ENCODE measurements around the gene MSTO1. TPM values are rescaled to one million over a fixed set of nuclear protein-coding genes. Genes with fewer than 3 reads are reported as not detected.
"Not testable (repeated sequence)": the region's sequence is repeated elsewhere in the genome, so short reads cannot be mapped to it uniquely, and the experiment has no call there.

The MSTO1 gene
- total RNA-seq, 3 donors from 2014 or later = 21.2 to 24.1 (median 23.1) TPM

GRCh38 chr1:155622191-155622590 lies 12.2 kb downstream of the MSTO1 start:
- TF ChIP-seq, protein P1, sequence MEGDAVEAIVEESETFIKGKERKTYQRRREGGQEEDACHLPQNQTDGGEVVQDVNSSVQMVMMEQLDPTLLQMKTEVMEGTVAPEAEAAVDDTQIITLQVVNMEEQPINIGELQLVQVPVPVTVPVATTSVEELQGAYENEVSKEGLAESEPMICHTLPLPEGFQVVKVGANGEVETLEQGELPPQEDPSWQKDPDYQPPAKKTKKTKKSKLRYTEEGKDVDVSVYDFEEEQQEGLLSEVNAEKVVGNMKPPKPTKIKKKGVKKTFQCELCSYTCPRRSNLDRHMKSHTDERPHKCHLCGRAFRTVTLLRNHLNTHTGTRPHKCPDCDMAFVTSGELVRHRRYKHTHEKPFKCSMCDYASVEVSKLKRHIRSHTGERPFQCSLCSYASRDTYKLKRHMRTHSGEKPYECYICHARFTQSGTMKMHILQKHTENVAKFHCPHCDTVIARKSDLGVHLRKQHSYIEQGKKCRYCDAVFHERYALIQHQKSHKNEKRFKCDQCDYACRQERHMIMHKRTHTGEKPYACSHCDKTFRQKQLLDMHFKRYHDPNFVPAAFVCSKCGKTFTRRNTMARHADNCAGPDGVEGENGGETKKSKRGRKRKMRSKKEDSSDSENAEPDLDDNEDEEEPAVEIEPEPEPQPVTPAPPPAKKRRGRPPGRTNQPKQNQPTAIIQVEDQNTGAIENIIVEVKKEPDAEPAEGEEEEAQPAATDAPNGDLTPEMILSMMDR (IDR thresholded peaks at IDR 0.05) = no peak
- H3K9me3 ChIP-seq = no peaks in the 10 kb centered on the region
- no peak overlapping the region for H3K4me3 ChIP-seq
- no peaks in the 10 kb centered on the region for H3K4me1 ChIP-seq (ENCODE audit: low read depth)
- intact Hi-C loops (cut with DNase I, micrococcal nuclease) = no loop called here
- DNase-seq (no peak), ATAC-seq (no peak)
- no peaks in the 10 kb centered on the region for H3K36me3 ChIP-seq (ENCODE audit: low read depth)

DNA sequence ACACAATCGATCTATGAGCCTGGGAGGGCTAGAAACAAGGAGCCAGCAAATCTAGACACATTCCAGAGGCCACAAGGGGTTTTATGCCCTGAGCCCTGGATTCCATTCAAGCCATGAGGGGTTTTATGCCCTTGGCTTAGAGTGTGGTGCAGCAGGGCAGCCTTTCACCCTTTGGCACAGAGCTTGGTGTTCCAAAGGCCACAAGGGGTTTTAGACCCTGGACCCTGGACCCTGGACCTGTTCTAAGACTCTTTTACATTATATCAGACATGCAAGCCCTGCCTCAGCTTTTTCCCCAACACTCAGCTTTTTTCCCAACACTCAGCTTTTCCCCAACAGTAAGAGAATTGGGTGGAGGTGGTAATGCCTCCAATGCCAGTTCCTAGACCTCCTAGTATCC lies 13.3 kb downstream of the MSTO1 start:
- ATAC-seq = no peak
- Histone ChIP-seq H3K9me3 (no peaks in the 10 kb centered on the region), H3K4me1 (ENCODE audit: low read depth) (no peaks in the 10 kb centered on the region), H3K4me3 (no peak overlapping the region), H3K36me3 (ENCODE audit: low read depth) (no peaks in the 10 kb centered on the region)
- intact Hi-C loops (cut with DNase I, micrococcal nuclease) = no loop called here
- no peak for DNase-seq
- TF ChIP-seq, protein P1 (IDR thresholded peaks at IDR 0.05) = no peak

- DNase-seq; H3K4me1 ChIP-seq (ENCODE audit: low read depth); intact Hi-C loops (cut with DNase I, micrococcal nuclease); H3K9me3 ChIP-seq; H3K4me3 ChIP-seq; H3K36me3 ChIP-seq (ENCODE audit: low read depth); ATAC-seq: not testable (repeated sequence)
Observed at GRCh38 chr1:155626428-155626827, 16.4 kb downstream of the MSTO1 start.

DNA sequence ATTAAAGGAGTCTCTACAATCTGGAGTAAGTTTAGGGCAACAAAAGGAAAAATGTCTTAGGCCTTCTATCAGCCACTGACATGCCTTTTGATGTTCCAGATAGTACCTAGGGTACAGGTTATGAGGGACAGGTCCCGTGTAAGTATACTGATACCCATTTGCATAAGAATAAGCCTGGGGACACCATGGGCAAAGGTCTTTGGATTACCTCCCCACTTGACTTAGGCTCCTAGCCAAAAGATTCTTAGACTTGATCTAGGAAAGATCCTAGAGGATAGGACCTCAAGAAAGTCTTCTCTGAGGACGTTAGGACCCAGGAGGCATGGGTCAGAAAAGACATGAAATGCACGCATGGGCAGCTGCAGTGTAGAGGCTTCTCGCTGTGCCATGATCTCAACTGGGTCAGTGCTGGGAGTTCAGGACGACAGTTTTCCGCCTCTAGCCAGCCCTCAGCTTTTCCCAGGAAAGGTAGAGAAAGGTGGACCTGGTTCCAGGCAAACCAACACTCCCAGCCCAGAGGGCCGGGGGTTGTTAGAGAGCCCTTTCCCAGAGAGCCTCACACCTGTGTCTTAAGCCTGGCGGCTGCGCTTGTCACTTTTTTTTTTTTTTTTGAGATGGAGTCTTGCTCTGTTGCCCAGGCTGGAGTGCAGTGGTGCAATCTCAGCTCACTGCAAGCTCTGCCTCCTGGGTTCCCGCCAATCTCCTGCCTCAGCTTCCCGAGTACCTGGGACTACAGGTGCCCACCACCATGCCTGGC lies 26.6 kb downstream of the MSTO1 start:
- ATAC-seq (no peak), DNase-seq (no peak)
- no peaks in the 10 kb centered on the region for H3K4me1 ChIP-seq (ENCODE audit: low read depth)
- no peaks in the 10 kb centered on the region for H3K36me3 ChIP-seq (ENCODE audit: low read depth)
- H3K4me3 ChIP-seq = no peak overlapping the region
- H3K9me3 ChIP-seq = peaks cover under 1% of the 10 kb centered on the region
- intact Hi-C loops (cut with DNase I, micrococcal nuclease) = no loop called here
- TF ChIP-seq, protein P1 (IDR thresholded peaks at IDR 0.05) = no peak

GRCh38 chr1:155640367-155640766 lies 30.3 kb downstream of the MSTO1 start:
- intact Hi-C loops (cut with DNase I, micrococcal nuclease) = no loop called here
- H3K4me3 ChIP-seq = no peak overlapping the region
- no peak for ATAC-seq
- H3K9me3 ChIP-seq = peaks cover 21% of the 10 kb centered on the region
- no peaks in the 10 kb centered on the region for H3K4me1 ChIP-seq (ENCODE audit: low read depth)
- no peak for DNase-seq
- no peaks in the 10 kb centered on the region for H3K36me3 ChIP-seq (ENCODE audit: low read depth)
- TF ChIP-seq, protein P1 (IDR thresholded peaks at IDR 0.05) = no peak

DNA sequence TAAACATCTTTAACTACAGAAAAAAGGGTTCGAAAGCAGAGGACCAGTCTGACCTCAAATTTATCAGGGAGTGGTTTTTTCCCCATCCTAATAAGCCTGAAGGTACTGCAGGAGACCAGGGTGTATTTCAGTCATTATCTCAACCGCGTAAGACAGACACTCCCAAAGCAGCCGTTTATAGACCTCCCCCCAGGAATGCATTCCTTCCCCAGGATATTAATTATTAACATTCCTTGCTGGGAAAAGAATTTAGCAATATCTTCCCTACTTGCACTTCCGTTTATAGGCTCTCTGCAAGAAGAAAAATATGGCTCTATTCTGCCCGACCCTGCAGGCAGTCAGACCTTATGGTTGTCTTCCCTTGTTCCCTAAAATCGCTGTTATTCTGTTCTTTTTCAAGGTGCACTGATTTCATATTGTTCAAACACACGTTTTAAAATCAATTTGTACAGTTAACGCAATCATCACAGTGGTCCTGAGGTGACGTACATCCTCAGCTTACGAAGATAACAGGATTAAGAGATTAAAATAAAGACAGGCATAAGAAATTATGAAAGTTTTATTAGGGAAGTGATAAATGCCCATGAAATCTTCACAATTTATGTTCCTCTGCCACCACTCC lies 32.7 kb downstream of the MSTO1 start:
- ATAC-seq; intact Hi-C loops (cut with DNase I, micrococcal nuclease); H3K4me1 ChIP-seq (ENCODE audit: low read depth); DNase-seq; H3K4me3 ChIP-seq; H3K36me3 ChIP-seq (ENCODE audit: low read depth): not testable (repeated sequence)
- H3K9me3 ChIP-seq = peaks cover 21% of the 10 kb centered on the region
